H1 (cell line): ENCODE results near the gene POLN. TPM values are rescaled to one million over a fixed set of nuclear protein-coding genes. Genes with fewer than 3 reads are reported as not detected.

Experiments
- EP300 ChIP-seq, 2 experiments: IDR thresholded peaks; 1 replicate in 1 of 2; 2 replicates in 1 of 2; pipeline ENCODE4 v1.6.1; 2011 to 2012; ENCODE audit warnings: low read depth in 2 of 2, low read length in 2 of 2, mild to moderate bottlenecking in 2 of 2, borderline replicate concordance in 1 of 2, inconsistent platforms in 1 of 2, moderate library complexity in 1 of 2
- polyA plus RNA-seq, 7 experiments: library from polyadenylated mRNA; depleted of rRNA in 3 of 7; stranded (reverse) in 5 of 7; unstranded in 2 of 7; fragments of >200 nt in 5 of 7; fragments of 200-250 nt in 2 of 7; gene quantifications; 1 replicate in 5 of 7; 2 replicates in 1 of 7; 4 replicates in 1 of 7; pipeline versions ENCODE4 v1.2.1 to v1.2.3, GENCODE V29; 2011 to 2013; ENCODE audit warnings: missing spikeins in 2 of 7, mixed read lengths in 2 of 7
- total RNA-seq: library from RNA; stranded (reverse); fragmentation: NEBNext Ultra II Directional; extraction: Animal tissue kit (Norgen Biotek cat#: 25700); gene quantifications from 2 replicates; pipeline ENCODE4 v1.2.1, GENCODE V29; 2021
- TF ChIP-seq, protein P1 (sequence below): IDR thresholded peaks from 2 replicates; pipeline ENCODE4 v1.6.1; 2012; ENCODE audit warnings: inconsistent platforms

Gene POLN
- total and polyA plus RNA-seq, 2 of the 8 experiments (the other 6 are each of a cell fraction or from before 2014, with no cell fraction given), result 0.98 to 1.5 TPM

DNA sequence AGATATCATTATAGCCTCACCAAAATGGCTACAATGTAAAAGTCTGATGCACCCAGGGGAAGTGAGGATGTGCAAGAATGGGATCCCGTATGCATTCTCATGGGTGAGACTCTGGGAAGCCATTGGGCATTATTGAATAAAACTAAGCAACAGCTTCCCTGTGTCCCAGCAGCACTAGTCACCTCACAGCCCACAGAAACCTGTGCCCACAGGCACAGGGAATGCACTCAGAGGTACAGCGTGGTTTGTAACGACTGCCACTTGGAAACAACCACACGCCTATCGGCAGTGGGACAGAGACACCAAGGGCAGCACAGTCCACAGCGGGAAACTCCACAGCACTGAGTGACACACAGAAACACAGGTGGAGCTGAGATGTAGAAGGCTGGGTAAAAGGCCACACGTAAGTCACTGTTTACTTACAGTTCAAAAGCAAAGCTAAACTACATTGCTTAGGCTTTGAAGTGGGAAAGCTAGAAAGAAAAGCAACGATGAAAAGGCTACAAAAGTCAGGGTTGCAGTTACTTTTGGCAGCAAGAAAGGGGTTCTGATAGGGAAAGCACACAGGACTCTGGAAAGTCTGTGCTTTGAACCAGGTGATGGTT lies 69.2 kb downstream of the POLN start (continued):
- TF ChIP-seq, protein P1, sequence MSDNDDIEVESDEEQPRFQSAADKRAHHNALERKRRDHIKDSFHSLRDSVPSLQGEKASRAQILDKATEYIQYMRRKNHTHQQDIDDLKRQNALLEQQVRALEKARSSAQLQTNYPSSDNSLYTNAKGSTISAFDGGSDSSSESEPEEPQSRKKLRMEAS, result no peak
- TF ChIP-seq EP300 (IDR thresholded peaks at IDR 0.05; ENCODE audit: borderline replicate concordance in 1 of 2, low read depth in 2 of 2, low read length in 2 of 2), result no peak
